ENCODE measurements around the gene TPM4. TPM values are rescaled to one million over a fixed set of nuclear protein-coding genes. Genes with fewer than 3 reads are reported as not detected.

Gene TPM4
- total RNA-seq (2022; extraction: Qiagen RNA extraction) = 389 to 533 TPM (median 474 TPM) in 5 replicates

GRCh38 chr19:16076154-16076957 lies at the start of gene TPM4:
TPM4 (plus strand) TSS chr19:16076495; CDS start chr19:16076566, 71 bp downstream.

GRCh38 chr19:16111160-16111908 lies 35.0 kb downstream of the TPM4 start, which contains the start of gene RAB8A:
RAB8A (plus strand) TSS chr19:16111889; CDS start chr19:16111902, 13 bp downstream.

DNA sequence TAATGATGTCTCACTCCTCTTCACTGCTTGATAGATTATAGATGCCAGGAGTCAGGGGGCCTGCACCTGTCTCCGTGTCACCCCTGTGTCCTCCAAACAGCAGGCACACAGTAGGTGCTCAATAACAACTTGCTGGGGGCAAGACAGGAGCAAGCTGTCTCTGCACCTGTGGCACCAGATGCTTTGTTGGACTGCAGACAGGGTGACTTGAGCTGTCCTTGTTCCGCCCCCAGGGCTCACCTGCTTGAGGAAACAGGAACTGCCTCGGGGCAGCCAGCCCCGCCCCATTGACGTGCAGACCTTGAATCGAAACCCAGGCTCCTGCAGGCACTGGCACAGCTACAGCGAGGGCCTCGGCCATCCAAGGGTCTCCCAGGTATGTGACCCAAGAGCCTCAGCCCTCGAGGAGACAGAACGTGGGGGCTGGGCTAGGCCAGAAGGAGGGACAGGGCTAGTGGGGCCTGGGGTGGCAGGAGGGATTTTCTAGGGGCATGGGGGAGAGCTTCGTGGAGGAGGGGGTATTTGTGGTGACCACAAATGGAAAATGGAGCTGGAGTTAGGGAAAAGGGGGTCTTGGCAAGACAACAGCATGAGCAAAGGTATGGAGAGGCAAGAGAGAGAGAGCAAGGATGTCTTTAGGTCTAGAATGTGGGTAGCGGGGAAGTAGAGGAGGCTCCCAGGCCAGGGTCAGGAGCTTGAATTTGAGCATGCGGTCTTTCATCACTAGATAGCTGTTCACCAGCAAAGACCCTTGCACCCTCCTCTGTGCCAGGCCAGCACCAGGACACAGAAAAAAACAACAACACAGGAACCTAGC lies 67.3 kb downstream of the TPM4 start, which contains the start of gene HSH2D:
TSS of gene HSH2D (plus strand) at position 287 of the 817 bp plus-strand sequence. CDS start 5,066 bp downstream, outside the sequence.

Other genes starting within 250 kb of the TPM4 start
- gene CYP4F2, start 178.4 kb upstream of the TPM4 start, total RNA-seq (2022; extraction: Qiagen RNA extraction) = 0.06 to 0.17 TPM (median 0.17 TPM) in 4 of 5 replicates, not detected in the other
- gene CYP4F11, start 142.0 kb upstream of the TPM4 start, total RNA-seq (2022; extraction: Qiagen RNA extraction) = 4.9 to 7.0 TPM (median 5.2 TPM) in 5 replicates
- not detected in 5 replicates for gene OR10H4, start 127.5 kb upstream of the TPM4 start, total RNA-seq (2022; extraction: Qiagen RNA extraction)
- gene RAB8A, start 35.4 kb downstream of the TPM4 start, total RNA-seq (2022; extraction: Qiagen RNA extraction) = 48.6 to 105 TPM (median 50.6 TPM) in 5 replicates
- not detected in 5 replicates for gene HSH2D, start 67.2 kb downstream of the TPM4 start, total RNA-seq (2022; extraction: Qiagen RNA extraction)
- gene CIB3, start 97.0 kb downstream of the TPM4 start, total RNA-seq (2022; extraction: Qiagen RNA extraction) = not detected in 5 replicates
- 91.4 to 97.8 TPM (median 95.3 TPM) in 5 replicates for gene FAM32A, start 108.9 kb downstream of the TPM4 start, total RNA-seq (2022; extraction: Qiagen RNA extraction)
- 62.9 to 70.0 TPM (median 67.0 TPM) in 5 replicates for gene AP1M1, start 121.4 kb downstream of the TPM4 start, total RNA-seq (2022; extraction: Qiagen RNA extraction)
- gene KLF2, start 248.3 kb downstream of the TPM4 start, total RNA-seq (2022; extraction: Qiagen RNA extraction) = 15.4 to 33.7 TPM (median 25.2 TPM) in 5 replicates

All from A549 treated with Hydrocortisone at 1 μM for 4 hours (cell line).